PC-3 (cell line): Measurements from ENCODE around the gene NTF3.

Experiments
- EZH2 ChIP-seq: fragments of 300-600 bp; sonication (generic); IDR thresholded peaks from one replicate; pipeline ENCODE4 v1.6.1; 2017; ENCODE audit warnings: antibody characterized with exemption, mild to moderate bottlenecking, low read length; ENCODE audit not compliant: unreplicated experiment
- TF ChIP-seq, protein P1 (sequence below): fragments of 300-600 bp; sonication (generic); conservative IDR thresholded peaks from 2 replicates; pipeline ENCODE4 v1.5.1; 2017; ENCODE audit warnings: antibody characterized with exemption, low read depth, mild to moderate bottlenecking, low read length

DNA sequence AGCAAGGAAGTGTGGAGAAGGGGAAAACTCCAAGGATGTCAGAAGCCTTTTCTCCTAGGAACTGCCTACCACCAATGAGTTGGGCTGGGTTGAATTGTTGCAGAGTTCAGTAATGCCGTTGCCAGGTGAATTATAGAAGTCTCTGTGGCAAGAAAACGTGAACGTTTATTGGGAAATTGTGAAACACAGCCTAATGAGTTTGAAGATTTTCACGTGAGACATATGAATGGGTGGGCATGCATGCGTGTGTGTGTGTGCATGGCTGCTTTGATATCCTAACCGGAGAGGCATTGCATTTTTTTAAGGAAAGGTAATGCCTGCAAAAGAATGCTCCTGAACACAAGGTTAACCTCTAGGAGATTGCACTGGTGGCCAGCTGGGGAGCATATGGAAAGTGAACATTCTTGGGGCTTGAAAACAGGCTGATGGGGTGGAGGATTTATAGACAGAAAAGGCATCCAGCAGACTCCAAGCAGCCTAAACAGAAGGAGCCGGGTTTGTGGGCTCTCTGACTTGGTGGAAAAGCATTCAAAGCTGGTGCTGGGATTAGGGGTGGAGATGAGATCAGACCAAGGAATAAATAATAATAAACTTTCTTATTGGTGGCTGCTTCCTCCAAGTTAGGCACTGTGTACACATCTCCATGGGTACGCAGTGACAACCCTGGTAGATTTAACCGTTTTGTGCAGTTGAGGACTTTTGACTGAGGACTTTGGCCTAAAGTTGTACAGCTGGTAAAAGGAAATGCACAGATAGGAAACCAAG lies 67.8 kb downstream of the NTF3 start:
- TF ChIP-seq, protein P1, sequence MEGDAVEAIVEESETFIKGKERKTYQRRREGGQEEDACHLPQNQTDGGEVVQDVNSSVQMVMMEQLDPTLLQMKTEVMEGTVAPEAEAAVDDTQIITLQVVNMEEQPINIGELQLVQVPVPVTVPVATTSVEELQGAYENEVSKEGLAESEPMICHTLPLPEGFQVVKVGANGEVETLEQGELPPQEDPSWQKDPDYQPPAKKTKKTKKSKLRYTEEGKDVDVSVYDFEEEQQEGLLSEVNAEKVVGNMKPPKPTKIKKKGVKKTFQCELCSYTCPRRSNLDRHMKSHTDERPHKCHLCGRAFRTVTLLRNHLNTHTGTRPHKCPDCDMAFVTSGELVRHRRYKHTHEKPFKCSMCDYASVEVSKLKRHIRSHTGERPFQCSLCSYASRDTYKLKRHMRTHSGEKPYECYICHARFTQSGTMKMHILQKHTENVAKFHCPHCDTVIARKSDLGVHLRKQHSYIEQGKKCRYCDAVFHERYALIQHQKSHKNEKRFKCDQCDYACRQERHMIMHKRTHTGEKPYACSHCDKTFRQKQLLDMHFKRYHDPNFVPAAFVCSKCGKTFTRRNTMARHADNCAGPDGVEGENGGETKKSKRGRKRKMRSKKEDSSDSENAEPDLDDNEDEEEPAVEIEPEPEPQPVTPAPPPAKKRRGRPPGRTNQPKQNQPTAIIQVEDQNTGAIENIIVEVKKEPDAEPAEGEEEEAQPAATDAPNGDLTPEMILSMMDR = no peak
- no peak for TF ChIP-seq EZH2
